ENCODE results near the gene NR0B2.

The NR0B2 gene

GRCh38 chr1:26942656-26943055 lies 28.9 kb upstream of the NR0B2 start:
- Mint-ChIP-seq H3K4me1 (no peaks in the 10 kb centered on the region), H3K27ac (no peak overlapping the region), H3K27me3 (ENCODE audit: low read depth) (no peaks in the 10 kb centered on the region), H3K9me3 (no peaks in the 10 kb centered on the region), H3K4me3 (no peak overlapping the region), H3K36me3 (ENCODE audit: low read depth) (peaks cover 56% of the 10 kb centered on the region)
- TF ChIP-seq, protein P1, sequence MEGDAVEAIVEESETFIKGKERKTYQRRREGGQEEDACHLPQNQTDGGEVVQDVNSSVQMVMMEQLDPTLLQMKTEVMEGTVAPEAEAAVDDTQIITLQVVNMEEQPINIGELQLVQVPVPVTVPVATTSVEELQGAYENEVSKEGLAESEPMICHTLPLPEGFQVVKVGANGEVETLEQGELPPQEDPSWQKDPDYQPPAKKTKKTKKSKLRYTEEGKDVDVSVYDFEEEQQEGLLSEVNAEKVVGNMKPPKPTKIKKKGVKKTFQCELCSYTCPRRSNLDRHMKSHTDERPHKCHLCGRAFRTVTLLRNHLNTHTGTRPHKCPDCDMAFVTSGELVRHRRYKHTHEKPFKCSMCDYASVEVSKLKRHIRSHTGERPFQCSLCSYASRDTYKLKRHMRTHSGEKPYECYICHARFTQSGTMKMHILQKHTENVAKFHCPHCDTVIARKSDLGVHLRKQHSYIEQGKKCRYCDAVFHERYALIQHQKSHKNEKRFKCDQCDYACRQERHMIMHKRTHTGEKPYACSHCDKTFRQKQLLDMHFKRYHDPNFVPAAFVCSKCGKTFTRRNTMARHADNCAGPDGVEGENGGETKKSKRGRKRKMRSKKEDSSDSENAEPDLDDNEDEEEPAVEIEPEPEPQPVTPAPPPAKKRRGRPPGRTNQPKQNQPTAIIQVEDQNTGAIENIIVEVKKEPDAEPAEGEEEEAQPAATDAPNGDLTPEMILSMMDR (IDR thresholded peaks at IDR 0.05; ENCODE audit: unreplicated experiment in 3 of 3): no peak

DNA sequence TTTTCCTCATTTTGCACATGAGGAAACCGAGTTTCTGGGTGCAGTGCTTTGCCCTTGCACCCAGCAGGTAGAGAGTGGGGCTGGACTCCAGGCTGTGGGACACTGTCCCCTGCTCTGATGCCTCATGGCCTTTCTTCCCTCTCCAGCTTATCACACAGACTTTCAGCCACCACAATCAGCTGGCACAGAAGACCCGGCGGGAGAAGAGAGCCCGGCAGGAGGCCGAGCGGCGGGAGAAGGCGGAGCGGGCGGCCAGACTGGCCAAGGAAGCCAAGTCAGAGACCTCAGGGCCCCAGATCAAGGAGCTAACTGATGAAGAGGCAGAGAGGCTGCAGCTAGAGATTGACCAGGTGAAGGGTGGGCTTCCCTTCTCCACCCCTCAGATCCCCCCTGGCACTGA lies 27.5 kb upstream of the NR0B2 start:
- Mint-ChIP-seq H3K27me3 (ENCODE audit: low read depth) (no peaks in the 10 kb centered on the region), H3K9me3 (no peaks in the 10 kb centered on the region), H3K27ac (no peak overlapping the region), H3K4me3 (no peak overlapping the region), H3K4me1 (no peaks in the 10 kb centered on the region), H3K36me3 (ENCODE audit: low read depth) (peaks cover 58% of the 10 kb centered on the region)
- TF ChIP-seq, protein P1 (IDR thresholded peaks at IDR 0.05; ENCODE audit: unreplicated experiment in 3 of 3): no peak

GRCh38 chr1:26938659-26939025 lies 24.9 kb upstream of the NR0B2 start:
- TF ChIP-seq, protein P1 (IDR thresholded peaks at IDR 0.05; ENCODE audit: unreplicated experiment in 3 of 3): no peak
- Mint-ChIP-seq H3K9me3 (no peaks in the 10 kb centered on the region), H3K27ac (no peak overlapping the region), H3K4me3 (no peak overlapping the region), H3K36me3 (ENCODE audit: low read depth) (peaks cover 54% of the 10 kb centered on the region), H3K27me3 (ENCODE audit: low read depth) (no peaks in the 10 kb centered on the region), H3K4me1 (no peaks in the 10 kb centered on the region)

- no peaks in the 10 kb centered on the region for H3K4me1 Mint-ChIP-seq
- no peaks in the 10 kb centered on the region for H3K27me3 Mint-ChIP-seq (ENCODE audit: low read depth)
- H3K4me3 Mint-ChIP-seq: no peak overlapping the region
- TF ChIP-seq, protein P1 (IDR thresholded peaks at IDR 0.05; ENCODE audit: unreplicated experiment in 3 of 3): no peak
- peaks cover 52% of the 10 kb centered on the region for H3K36me3 Mint-ChIP-seq (ENCODE audit: low read depth)
- no peaks in the 10 kb centered on the region for H3K9me3 Mint-ChIP-seq
- H3K27ac Mint-ChIP-seq: peak overlapping the region in 1 of 3 experiments; percentile 48
Measured at GRCh38 chr1:26938004-26938658, 24.4 kb upstream of the NR0B2 start.

GRCh38 chr1:26936823-26937222 lies 23.0 kb upstream of the NR0B2 start:
- no peak overlapping the region for H3K4me3 Mint-ChIP-seq
- H3K36me3 Mint-ChIP-seq (ENCODE audit: low read depth): peaks cover 53% of the 10 kb centered on the region
- H3K27ac Mint-ChIP-seq: no peak overlapping the region
- H3K9me3 Mint-ChIP-seq: no peaks in the 10 kb centered on the region
- H3K4me1 Mint-ChIP-seq: no peaks in the 10 kb centered on the region
- H3K27me3 Mint-ChIP-seq (ENCODE audit: low read depth): no peaks in the 10 kb centered on the region
- TF ChIP-seq, protein P1 (IDR thresholded peaks at IDR 0.05; ENCODE audit: unreplicated experiment in 3 of 3): no peak

GRCh38 chr1:26932531-26932930 lies 18.8 kb upstream of the NR0B2 start:
- Mint-ChIP-seq H3K4me1 (no peaks in the 10 kb centered on the region), H3K9me3 (no peaks in the 10 kb centered on the region), H3K36me3 (ENCODE audit: low read depth) (peaks cover 58% of the 10 kb centered on the region), H3K27ac (no peak overlapping the region), H3K4me3 (no peak overlapping the region), H3K27me3 (ENCODE audit: low read depth) (no peaks in the 10 kb centered on the region)
- TF ChIP-seq, protein P1 (IDR thresholded peaks at IDR 0.05; ENCODE audit: unreplicated experiment in 3 of 3): no peak
